ENCODE data around the gene ERI3. TPM values are rescaled to one million over a fixed set of nuclear protein-coding genes. Genes with fewer than 3 reads are reported as not detected.
A peak's percentile ranks its signal among the peaks of the same experiment; 100 is the strongest.

ERI3 gene
- total and polyA plus RNA-seq, 2 of the 4 experiments (the other 2 are of a cell fraction), result 56.6 to 70.9 TPM

DNA sequence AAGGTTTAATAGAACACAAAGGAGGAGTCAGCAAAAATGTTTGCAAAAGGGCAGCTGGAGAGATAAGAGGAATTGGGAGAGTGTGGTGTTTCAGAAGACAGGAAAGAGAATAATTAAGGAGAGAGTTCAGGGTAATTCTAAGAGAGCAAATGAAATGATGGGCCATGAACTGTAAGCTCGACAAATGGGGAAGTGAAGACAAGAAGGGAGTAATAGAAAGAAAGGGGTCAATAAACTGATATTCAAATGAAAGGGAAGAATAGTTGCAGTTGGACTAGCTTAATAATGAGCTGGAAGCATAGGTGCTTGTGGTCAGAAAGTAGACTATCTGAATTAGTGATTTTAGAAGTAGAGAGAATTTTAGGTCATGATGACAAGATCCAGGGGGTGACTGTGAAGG, 34.4 kb upstream of the ERI3 start:
- H3K4me2 ChIP-seq (ENCODE audit: low read depth, low read length), result no peak overlapping the region
- ChIA-PET POLR2A (ENCODE audit: unreplicated experiment) (no interaction called here), CTCF (no interaction called here)

More for the DNA sequence above, 34.4 kb upstream of the ERI3 start:
- Histone ChIP-seq H3K23ac (ENCODE audit: low read depth, low read length) (no peak overlapping the region), H4K8ac (ENCODE audit: low read depth in 2 of 2, low read length in 2 of 2) (no peak overlapping the region), H3K4me3 (ENCODE audit: insufficient read depth, low read depth, low read length) (no peak overlapping the region), H3K9ac (ENCODE audit: low read depth, low read length) (no peak overlapping the region), H2BK15ac (ENCODE audit: low read depth, low read length) (peak overlapping the region; percentile 68; the same call in 1 of the 3 replicates), H3K9me1 (ENCODE audit: insufficient read depth, low read length) (peaks cover 4% of the 10 kb centered on the region), H2BK5ac (ENCODE audit: low read depth, low read length, poor library complexity, severe bottlenecking) (no peak overlapping the region), H3K9me3 (ENCODE audit: control insufficient read depth, insufficient read depth, low read length) (no peaks in the 10 kb centered on the region), H2AK5ac (ENCODE audit: low read depth, low read length) (no peak overlapping the region), H4K5ac (ENCODE audit: low read depth, low read length) (no peak overlapping the region), H3K36me3 (ENCODE audit: control insufficient read depth, insufficient read depth, low read length) (no peaks in the 10 kb centered on the region), H4K91ac (ENCODE audit: insufficient read depth, low read depth, low read length) (no peak overlapping the region), H3K18ac (ENCODE audit: low read depth, low read length) (no peak overlapping the region), H2AK9ac (replicated peaks; ENCODE audit: low read depth, low read length, poor library complexity) (no peak overlapping the region), H2BK20ac (ENCODE audit: low read depth, low read length) (no peak overlapping the region), H3K27ac (ENCODE audit: insufficient read depth, low read length) (no peak overlapping the region), H3K27me3 (ENCODE audit: control insufficient read depth, insufficient read depth, low read length) (peaks cover 12% of the 10 kb centered on the region), H3K56ac (ENCODE audit: extremely low read depth, insufficient read depth, low read length) (no peak overlapping the region), H4K20me1 (ENCODE audit: insufficient read depth, low read length) (no peaks in the 10 kb centered on the region; the same call in 1 of the 2 replicates), H3K4ac (ENCODE audit: low read depth, low read length) (no peak overlapping the region), H2AFZ (replicated peaks; ENCODE audit: low read length, poor library complexity) (no peak overlapping the region), H3K79me1 (ENCODE audit: low read depth in 1 of 2, low read length in 2 of 2) (no peaks in the 10 kb centered on the region), H2BK120ac (ENCODE audit: low read depth, low read length) (no peak overlapping the region), H3K14ac (replicated peaks; ENCODE audit: low read depth, low read length) (no peak overlapping the region), H3K4me1 (ENCODE audit: control insufficient read depth, insufficient read depth, low read length) (peaks cover 5% of the 10 kb centered on the region; the same call in 1 of the 2 replicates)
- in situ Hi-C loops (cut with MboI; ENCODE audit: low sequenced_read_pairs), result no loop called here
- 93% methylated on average over 1 of the region's 1 CpG; no CpG with 5 or more reads in 1 of the 2 experiments for WGBS, 2 experiments (ENCODE audit: extremely low coverage in 2 of 2, insufficient read length in 1 of 2)
- intact Hi-C loops (cut with micrococcal nuclease), result no loop called here
- TF ChIP-seq CHD1 (IDR thresholded peaks at IDR 0.05; ENCODE audit: low read depth, low read length) (no peak), RFX5 (IDR thresholded peaks at IDR 0.05; ENCODE audit: low read depth, low read length) (no peak), FOS (IDR thresholded peaks at IDR 0.05; ENCODE audit: low read depth, low read length) (no peak), MXI1 (IDR thresholded peaks at IDR 0.05; ENCODE audit: borderline replicate concordance, low read depth, low read length) (no peak), BHLHE40 (IDR thresholded peaks at IDR 0.05; ENCODE audit: low read depth, low read length) (no peak)
- TF ChIP-seq, protein P1, sequence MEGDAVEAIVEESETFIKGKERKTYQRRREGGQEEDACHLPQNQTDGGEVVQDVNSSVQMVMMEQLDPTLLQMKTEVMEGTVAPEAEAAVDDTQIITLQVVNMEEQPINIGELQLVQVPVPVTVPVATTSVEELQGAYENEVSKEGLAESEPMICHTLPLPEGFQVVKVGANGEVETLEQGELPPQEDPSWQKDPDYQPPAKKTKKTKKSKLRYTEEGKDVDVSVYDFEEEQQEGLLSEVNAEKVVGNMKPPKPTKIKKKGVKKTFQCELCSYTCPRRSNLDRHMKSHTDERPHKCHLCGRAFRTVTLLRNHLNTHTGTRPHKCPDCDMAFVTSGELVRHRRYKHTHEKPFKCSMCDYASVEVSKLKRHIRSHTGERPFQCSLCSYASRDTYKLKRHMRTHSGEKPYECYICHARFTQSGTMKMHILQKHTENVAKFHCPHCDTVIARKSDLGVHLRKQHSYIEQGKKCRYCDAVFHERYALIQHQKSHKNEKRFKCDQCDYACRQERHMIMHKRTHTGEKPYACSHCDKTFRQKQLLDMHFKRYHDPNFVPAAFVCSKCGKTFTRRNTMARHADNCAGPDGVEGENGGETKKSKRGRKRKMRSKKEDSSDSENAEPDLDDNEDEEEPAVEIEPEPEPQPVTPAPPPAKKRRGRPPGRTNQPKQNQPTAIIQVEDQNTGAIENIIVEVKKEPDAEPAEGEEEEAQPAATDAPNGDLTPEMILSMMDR (conservative IDR thresholded peaks at IDR 0.05; ENCODE audit: low read depth, low read length), result no peak
- TF ChIP-seq, protein P2, sequence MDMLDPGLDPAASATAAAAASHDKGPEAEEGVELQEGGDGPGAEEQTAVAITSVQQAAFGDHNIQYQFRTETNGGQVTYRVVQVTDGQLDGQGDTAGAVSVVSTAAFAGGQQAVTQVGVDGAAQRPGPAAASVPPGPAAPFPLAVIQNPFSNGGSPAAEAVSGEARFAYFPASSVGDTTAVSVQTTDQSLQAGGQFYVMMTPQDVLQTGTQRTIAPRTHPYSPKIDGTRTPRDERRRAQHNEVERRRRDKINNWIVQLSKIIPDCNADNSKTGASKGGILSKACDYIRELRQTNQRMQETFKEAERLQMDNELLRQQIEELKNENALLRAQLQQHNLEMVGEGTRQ (IDR thresholded peaks at IDR 0.05; ENCODE audit: low read depth, low read length), result no peak
- DNase-seq (no peak), ATAC-seq (ENCODE audit: low read depth) (no peak)
- BruUV-seq (replicated peaks), result no TSS peak
- dilution Hi-C loops (cut with HindIII; ENCODE audit: low sequenced_read_pairs, unreplicated experiment), result no loop called here

All from IMR-90 (cell line).